DMS 273 (cell line): ENCODE results near the gene KCP.
"Not testable (repeated sequence)": the region's sequence is repeated elsewhere in the genome, so short reads cannot be mapped to it uniquely, and the experiment has no call there.

Experiments used
- DNase-seq: peaks from one replicate; lab custom pipeline; 2025; ENCODE audit not compliant: unreplicated experiment; lab: John Stamatoyannopoulos, UW

KCP gene

DNA sequence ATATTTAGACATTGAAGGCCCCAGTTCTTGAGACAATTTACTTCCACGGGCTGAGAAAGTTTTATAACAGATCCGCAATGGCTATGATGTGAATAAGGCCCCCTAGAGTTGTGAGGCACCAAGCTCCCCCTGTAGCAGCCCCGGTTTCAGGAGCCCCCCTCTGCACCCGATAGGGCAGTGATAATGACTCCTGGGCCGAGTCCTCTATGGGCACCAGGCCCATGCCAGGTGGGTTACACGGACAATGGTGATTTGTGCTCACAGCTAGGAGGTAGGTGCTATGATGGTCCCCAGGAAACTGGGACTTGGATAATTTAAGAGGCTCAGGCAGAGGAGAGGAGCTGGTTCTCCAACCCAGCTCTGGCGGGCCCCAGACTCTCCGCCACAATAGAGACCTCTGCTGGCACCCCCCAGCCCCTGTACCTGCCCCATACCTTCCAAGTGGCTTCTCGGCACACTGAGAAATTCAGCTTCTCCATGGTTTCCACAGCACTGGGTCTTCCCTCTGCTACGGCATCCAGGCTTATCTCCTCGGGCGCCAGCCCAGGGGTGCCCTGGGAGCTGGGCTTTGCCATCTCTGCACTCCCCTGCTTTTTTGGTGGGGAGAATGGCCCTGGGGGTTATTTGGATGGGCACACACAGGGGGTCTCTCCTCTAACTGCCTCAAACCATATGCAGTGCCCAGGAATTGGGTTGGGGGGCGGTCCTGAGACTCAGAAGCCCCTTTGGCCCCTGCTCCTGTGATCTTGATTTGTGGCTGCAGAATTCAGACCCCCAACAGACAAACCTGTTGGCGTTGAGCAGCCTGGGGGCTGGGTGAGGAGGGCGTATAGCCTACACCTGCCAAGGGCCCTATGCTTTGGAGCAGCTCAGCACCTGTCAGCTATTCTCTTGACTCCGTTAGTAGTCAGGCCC is 12.2 kb upstream of the KCP start:
- no peak for DNase-seq

GRCh38 chr7:128921866-128922440 is 11.4 kb upstream of the KCP start:
- no peak for DNase-seq

DNA sequence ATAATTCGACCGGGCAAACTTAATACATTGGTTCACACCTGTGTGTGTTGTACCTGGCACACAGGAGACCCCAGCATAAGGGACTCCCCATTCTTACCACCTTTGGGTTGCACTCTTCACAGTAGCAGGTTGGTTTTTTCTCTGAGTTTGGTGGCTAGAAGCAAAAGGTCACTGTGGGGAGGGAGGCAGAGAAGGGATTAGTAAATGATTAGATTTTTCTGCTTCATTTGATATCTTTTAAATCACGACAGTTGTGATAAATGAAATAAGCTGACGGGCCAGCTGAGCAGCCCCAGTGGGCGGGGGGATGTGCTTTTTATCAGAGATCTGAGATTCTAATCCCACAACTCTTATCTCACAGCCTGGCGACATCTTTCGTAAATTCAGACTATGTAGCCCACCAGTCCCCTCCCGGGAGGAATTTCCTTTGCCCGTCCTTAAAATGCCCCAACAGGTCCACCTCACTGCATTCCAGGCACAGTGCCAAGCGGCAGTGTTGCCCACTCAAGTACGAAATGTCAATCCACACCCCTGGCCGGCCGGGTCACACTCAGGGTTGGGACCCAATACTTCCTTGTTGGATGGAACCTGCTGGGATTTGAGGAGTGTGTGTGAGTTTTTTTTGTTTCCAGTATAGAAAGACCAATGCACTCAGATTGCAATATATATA is 10.5 kb upstream of the KCP start:
- no peak for DNase-seq

- DNase-seq, result peak; percentile 50
Measured at GRCh38 chr7:128919881-128920799, 9.6 kb upstream of the KCP start.

DNA sequence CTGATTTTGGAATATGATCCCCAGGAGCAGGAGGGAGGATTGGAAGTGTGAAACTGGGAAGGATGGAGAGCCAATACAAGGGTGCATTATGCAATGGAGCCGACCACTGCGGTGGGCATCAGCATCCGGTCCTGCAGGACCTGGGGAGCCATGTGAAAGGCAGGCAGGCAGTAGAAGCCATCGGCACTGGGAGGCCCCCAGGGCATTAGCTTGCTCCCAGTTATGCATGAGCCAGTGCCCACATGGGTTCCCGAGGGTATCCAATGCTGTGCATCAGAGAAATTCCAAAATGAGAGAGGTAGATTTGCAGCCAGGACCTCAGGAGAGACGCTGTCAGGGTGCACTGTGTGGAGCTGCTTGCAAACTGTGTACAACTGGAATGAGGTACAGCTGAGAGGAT is 8.7 kb upstream of the KCP start:
- no peak for DNase-seq

- DNase-seq, result no peak
Measured at GRCh38 chr7:128918016-128918665, 7.6 kb upstream of the KCP start.

GRCh38 chr7:128917122-128917521 is 6.6 kb upstream of the KCP start:
- no peak for DNase-seq

- DNase-seq, result no peak
Measured at GRCh38 chr7:128916643-128916915, 6.1 kb upstream of the KCP start.

- no peak for DNase-seq
Measured at GRCh38 chr7:128915841-128916642, 5.5 kb upstream of the KCP start.

DNA sequence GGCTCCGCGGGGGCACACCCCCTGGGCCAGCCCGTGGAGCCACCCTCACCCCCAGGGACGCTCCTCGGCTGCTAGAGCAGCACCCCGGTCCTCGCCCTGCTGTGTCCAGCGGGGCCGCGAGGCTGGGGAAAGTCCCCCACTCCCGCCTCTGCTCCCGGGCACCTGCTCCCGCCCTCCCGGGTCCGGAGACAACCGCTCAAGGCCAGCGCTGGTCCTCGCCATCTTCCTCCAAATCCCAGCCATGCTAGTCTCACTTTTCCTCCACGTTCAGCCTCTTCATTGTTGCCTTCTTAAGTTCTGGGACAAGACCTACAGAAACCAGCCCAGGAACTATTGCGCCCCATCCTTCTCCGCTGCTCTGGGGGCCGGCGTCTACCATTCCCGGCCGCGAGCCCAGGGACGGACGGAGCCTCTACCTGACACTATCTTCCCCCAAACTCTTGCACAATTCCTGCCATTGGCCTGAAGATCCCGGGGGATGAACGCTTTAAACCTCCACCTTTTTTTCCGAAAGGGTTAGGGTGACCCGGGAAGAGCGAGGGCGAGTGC is 4.8 kb upstream of the KCP start:
- DNase-seq, result no peak

DNA sequence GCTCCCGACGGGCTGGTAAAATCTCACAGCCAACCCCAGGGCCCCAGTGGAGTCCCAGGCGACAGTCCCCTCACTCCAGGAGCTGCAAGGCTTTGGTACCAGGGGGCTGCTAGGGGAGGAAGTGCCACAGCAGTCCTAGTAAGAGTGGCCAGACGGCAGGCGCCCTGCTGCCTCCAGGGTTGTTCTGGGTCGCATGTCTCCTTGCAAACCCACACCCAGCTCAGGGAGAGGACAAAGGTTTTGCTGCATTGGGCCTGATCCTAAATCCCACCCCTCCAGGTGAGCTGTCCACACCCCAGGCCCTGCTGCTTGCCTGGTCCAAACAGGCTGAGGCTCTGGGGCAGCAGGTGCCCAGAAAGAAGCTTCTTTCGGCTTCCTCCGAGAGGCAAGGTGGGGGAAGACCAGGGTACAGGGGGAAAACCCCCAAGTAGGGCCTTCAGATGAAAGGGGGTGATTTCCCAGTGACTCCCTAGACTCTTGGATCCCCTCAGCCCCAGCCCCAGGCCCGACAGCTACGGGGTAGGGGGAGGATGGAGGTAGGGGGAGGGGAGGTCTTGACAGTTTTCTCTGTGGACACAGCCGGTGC is 4.2 kb upstream of the KCP start:
- no peak for DNase-seq

DNA sequence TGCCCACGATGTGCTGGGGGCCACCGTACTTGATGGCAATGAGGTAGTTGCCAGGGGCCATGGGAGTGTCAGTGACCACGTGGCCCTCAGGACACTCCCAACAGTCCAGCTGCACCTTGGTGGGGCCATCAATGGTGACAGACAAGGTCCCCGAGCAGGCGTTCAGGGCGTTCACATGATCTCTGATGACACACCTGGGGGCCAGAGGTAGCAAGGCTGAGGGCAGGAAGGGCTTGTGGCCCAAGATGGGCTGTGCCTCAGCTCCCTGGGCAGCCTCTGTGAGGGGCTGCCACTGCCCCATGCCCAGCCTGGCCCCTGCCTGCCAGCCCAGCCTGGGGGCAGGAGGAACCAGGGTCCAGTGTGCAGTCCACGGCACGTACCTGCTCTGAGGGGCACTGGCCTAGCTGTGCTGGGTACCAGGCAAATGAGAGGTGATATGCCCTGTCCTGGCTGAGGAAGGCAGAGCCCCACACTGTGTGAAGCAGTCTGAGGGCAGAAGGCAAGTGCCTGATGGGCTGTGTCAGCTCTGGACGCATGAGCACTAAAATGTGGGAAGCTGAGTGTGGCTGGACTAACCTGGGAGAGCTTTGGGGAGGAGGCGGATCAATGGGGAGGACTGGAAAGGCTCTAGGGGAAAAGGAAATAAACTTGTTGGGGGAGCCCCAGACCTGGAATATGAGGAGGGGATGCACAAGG is 3.5 kb upstream of the KCP start:
- no peak for DNase-seq

DNA sequence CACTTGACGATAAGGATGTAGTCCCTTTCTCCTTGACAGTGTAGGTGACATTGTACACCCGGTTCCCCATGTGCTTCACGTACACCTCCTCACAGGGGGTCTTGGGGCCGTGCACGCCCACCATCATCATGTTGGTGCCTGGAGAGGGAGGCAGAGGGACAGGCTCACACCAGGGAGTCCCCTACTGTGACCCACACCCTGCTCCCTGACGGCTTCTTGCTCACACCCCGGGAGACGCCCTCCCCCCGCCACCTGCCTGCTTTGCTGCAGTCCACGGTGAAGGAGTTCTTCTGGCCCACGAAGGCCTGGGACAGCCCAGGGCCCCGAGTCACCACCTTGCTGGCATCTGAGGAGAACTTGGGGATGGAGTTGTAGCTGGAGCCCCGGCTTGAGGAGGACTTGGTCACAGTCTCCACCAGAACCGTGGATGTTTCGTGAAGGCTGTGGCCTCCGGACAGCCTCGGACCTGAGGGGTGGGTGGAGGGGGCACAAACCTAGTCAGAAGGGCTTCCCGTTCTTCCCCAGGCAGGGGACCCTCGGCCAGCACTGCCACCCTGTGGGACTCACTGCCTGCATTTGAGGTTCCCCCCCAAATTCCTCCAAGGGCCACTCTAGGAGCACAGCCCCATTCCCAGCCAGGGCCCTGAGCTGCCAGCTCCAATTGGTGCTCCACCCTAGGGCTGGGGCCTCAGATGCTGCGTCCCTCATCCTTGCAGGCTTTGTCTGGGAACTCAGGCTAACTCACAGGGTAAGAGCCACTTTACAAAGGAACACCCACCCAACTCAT is 2.4 kb upstream of the KCP start:
- not testable (repeated sequence) for DNase-seq

- no peak for DNase-seq
Measured at GRCh38 chr7:128912281-128912680, 1.8 kb upstream of the KCP start.

DNA sequence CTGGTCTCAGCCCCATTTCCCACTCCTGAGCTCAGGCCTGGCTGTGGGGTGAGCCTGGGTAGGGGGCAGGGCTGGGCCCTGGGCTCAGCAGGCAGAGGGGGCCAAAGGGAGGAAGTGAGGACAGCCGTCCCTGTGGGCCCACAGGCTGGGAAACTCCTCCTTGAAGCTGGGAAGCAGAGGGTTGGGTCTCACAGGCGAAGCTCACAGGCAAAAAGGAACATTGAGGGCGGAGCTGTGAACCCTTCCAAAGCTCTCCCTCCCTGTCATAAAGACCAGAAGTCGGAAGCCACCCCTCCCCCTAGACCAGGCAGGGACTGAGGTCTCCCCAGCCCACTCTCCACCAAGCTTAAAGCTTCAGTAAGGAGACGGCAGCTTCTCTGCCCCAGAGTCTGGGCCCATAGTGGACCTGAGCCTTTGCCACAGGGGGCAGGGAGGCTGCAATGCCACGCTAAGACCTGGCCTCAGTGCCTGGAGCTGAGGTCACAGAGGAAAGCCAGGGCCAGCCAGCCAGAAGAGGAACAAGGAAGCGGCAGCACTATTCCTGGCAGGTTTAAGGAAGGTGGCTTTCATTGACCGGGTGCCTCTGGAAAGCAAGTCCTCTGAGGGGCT is 1.0 kb upstream of the KCP start:
- peak; percentile 48 for DNase-seq

DNA sequence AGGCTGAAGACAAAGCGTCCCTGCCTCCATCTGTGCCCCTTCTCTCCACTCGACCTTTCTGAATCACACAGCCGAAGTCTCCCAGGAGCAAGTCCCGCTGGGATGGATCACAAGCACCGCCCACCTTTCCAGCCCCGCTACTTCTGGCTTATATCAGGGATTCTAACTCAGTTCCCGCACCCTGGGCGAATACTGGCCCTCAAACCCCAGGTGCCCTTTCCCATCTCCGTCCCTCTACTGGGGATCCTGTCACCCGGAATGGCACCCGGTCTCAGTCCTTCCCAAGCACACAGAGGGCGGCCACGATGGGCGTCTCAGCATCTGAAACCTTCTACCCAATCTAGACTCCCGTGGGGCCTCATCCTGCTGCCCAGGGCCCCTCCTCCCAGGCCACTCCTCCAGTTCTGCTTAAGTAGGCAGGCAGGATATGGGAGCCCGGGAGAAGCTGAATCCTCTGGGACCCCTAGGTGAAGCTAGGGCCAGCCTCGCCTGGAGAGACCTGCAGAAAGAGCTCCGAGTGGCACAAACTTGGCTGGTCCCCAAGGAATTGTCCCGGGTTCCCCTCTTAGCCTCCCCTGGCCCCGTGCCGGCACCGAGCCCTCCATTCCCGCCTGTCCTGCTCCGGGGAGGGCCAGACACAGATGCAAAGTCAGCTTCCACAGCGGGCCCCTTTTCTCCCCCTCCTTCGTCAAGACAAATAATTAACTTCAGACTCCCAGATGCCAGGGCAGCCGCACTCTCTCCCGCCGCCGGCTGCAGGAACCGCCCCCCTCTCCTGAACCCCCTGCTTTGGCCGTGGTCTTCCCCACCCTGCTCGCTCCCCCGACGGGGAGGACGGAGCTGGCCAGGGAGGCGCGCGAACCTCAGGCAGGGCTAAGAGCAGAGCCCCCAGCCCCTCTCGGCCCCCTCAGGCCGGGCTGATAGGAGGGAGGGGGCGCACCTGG is 612 bp downstream of the KCP start:
- peak; percentile 76 for DNase-seq
